Parathyroid adenoma (tissue), 2 donors: ENCODE results near the gene ZBTB37.

ENCODE experiments used
- H2AFZ ChIP-seq: fragments of 300-600 bp; sonication (generic); one replicate; pipeline ENCODE4 v1.7.0; 2017; ENCODE audit warnings: antibody characterized with exemption, mild to moderate bottlenecking
- H3K27ac ChIP-seq: fragments of 300-600 bp; sonication (generic); one replicate; pipeline ENCODE4 v1.7.0; 2017
- H3K27me3 ChIP-seq: fragments of 300-600 bp; sonication (generic); one replicate; pipeline ENCODE4 v1.7.0; 2017; ENCODE audit warnings: low read length; ENCODE audit not compliant: control insufficient read depth, insufficient read depth
- H3K36me3 ChIP-seq: fragments of 300-600 bp; sonication (generic); one replicate; pipeline ENCODE4 v1.7.0; 2017; ENCODE audit warnings: low read length; ENCODE audit not compliant: control insufficient read depth, insufficient read depth
- H3K4me1 ChIP-seq: fragments of 300-600 bp; sonication (generic); one replicate; pipeline ENCODE4 v1.7.0; 2017; ENCODE audit warnings: control low read depth
- H3K4me2 ChIP-seq: fragments of 300-600 bp; sonication (generic); one replicate; pipeline ENCODE4 v1.7.0; 2017; ENCODE audit warnings: low read length
- H3K4me3 ChIP-seq: fragments of 300-600 bp; sonication (generic); one replicate; pipeline ENCODE4 v1.7.0; 2017; ENCODE audit warnings: low read depth, low read length
- H3K79me2 ChIP-seq: fragments of 300-600 bp; sonication (generic); one replicate; pipeline ENCODE4 v1.7.0; 2017; ENCODE audit warnings: control low read depth
- H3K9ac ChIP-seq: fragments of 300-600 bp; sonication (generic); one replicate; pipeline ENCODE4 v1.7.0; 2017; ENCODE audit warnings: mild to moderate bottlenecking
- H3K9me3 ChIP-seq: fragments of 300-600 bp; sonication (generic); one replicate; pipeline ENCODE4 v1.7.0; 2017; ENCODE audit warnings: low read length; ENCODE audit not compliant: control insufficient read depth
- TF ChIP-seq, protein P1 (sequence below): fragments of 300-600 bp; sonication (generic); IDR thresholded peaks from one replicate; pipeline ENCODE4 v1.7.0; 2017; ENCODE audit warnings: antibody characterized with exemption, mild to moderate bottlenecking
- donor health status: primary hyperparathyroidism.

The ZBTB37 gene

GRCh38 chr1:173888749-173889148, 20.6 kb downstream of the ZBTB37 start:
- H3K4me1 ChIP-seq: no peaks in the 10 kb centered on the region
- no peaks in the 10 kb centered on the region for H3K36me3 ChIP-seq
- no peak overlapping the region for H3K4me2 ChIP-seq
- H3K9me3 ChIP-seq: no peaks in the 10 kb centered on the region
- H2AFZ ChIP-seq: no peak overlapping the region
- no peak overlapping the region for H3K27ac ChIP-seq
- peaks cover 5% of the 10 kb centered on the region for H3K79me2 ChIP-seq
- TF ChIP-seq, protein P1, sequence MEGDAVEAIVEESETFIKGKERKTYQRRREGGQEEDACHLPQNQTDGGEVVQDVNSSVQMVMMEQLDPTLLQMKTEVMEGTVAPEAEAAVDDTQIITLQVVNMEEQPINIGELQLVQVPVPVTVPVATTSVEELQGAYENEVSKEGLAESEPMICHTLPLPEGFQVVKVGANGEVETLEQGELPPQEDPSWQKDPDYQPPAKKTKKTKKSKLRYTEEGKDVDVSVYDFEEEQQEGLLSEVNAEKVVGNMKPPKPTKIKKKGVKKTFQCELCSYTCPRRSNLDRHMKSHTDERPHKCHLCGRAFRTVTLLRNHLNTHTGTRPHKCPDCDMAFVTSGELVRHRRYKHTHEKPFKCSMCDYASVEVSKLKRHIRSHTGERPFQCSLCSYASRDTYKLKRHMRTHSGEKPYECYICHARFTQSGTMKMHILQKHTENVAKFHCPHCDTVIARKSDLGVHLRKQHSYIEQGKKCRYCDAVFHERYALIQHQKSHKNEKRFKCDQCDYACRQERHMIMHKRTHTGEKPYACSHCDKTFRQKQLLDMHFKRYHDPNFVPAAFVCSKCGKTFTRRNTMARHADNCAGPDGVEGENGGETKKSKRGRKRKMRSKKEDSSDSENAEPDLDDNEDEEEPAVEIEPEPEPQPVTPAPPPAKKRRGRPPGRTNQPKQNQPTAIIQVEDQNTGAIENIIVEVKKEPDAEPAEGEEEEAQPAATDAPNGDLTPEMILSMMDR: no peak
- no peak overlapping the region for H3K9ac ChIP-seq
- no peak overlapping the region for H3K4me3 ChIP-seq
- no peaks in the 10 kb centered on the region for H3K27me3 ChIP-seq

- H3K79me2 ChIP-seq: peaks cover 5% of the 10 kb centered on the region
- no peak overlapping the region for H3K4me3 ChIP-seq
- no peak overlapping the region for H3K9ac ChIP-seq
- no peaks in the 10 kb centered on the region for H3K9me3 ChIP-seq
- no peaks in the 10 kb centered on the region for H3K27me3 ChIP-seq
- H3K27ac ChIP-seq: no peak overlapping the region
- no peaks in the 10 kb centered on the region for H3K4me1 ChIP-seq
- no peak overlapping the region for H3K4me2 ChIP-seq
- no peaks in the 10 kb centered on the region for H3K36me3 ChIP-seq
- TF ChIP-seq, protein P1: no peak
- no peak overlapping the region for H2AFZ ChIP-seq
These were observed 21.7 kb downstream of the ZBTB37 start for GRCh38 chr1:173889885-173890284.

DNA sequence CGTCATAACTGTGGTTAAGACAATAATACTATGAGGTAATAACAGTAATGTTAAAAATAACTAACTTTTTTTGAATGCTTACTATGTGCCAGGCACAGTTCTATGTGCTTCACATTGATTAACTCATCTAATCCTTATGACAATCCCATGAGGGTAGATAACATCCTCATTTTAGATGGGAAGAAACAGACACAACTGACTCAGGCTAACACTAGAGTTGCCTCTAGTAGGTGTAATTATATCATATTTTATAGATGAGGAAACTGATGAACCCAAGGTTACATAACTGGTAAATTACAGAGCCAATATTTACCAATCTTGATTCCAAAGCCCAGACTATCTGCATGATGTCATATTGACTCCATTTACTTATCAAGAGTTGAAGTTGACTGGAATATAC, 25.4 kb downstream of the ZBTB37 start:
- no peaks in the 10 kb centered on the region for H3K4me1 ChIP-seq
- TF ChIP-seq, protein P1: no peak
- H3K9ac ChIP-seq: no peak overlapping the region
- no peaks in the 10 kb centered on the region for H3K79me2 ChIP-seq
- no peak overlapping the region for H2AFZ ChIP-seq
- H3K9me3 ChIP-seq: no peaks in the 10 kb centered on the region
- no peak overlapping the region for H3K4me3 ChIP-seq
- no peaks in the 10 kb centered on the region for H3K36me3 ChIP-seq
- H3K27ac ChIP-seq: no peak overlapping the region
- H3K27me3 ChIP-seq: no peaks in the 10 kb centered on the region
- H3K4me2 ChIP-seq: no peak overlapping the region

DNA sequence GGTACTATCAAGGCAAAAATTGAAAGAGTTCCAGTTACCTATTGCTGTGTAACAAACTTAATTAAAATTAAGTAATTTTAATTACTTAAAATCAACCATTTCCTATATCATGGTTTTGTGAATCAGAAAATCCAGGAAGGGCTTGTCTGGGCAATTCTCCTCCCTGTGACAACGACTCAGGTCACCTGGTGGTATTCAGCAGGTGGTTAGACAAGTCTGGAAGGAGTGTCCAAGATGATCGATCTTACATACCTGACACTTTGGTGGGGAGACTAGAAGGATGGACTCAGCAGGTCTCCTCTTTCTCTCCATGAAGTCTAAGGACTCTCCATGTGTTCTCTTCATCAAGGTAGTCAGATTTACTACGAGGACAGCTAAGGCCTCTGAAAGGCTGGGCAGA, 26.0 kb downstream of the ZBTB37 start:
- Histone ChIP-seq H3K4me1 (no peaks in the 10 kb centered on the region), H3K36me3 (no peaks in the 10 kb centered on the region), H3K4me2 (no peak overlapping the region), H3K79me2 (no peaks in the 10 kb centered on the region), H3K9me3 (no peaks in the 10 kb centered on the region), H3K27ac (no peak overlapping the region), H3K27me3 (no peaks in the 10 kb centered on the region), H2AFZ (no peak overlapping the region), H3K9ac (no peak overlapping the region), H3K4me3 (no peak overlapping the region)
- TF ChIP-seq, protein P1: no peak

- Histone ChIP-seq H3K9ac (no peak overlapping the region), H2AFZ (no peak overlapping the region), H3K9me3 (no peaks in the 10 kb centered on the region), H3K27ac (no peak overlapping the region), H3K36me3 (no peaks in the 10 kb centered on the region), H3K4me1 (no peaks in the 10 kb centered on the region), H3K4me3 (no peak overlapping the region), H3K4me2 (no peak overlapping the region), H3K27me3 (no peaks in the 10 kb centered on the region), H3K79me2 (no peaks in the 10 kb centered on the region)
- TF ChIP-seq, protein P1: no peak
These were observed 32.2 kb downstream of the ZBTB37 start for GRCh38 chr1:173900427-173900826.
